Adipocyte (in vitro differentiated cells): ENCODE measurements around the gene DNAJC30.
A peak's percentile ranks its signal among the peaks of the same experiment; 100 is the strongest.

Source experiments
- DNase-seq: peaks from one replicate; pipeline ENCODE4 v3.0.0-alpha.2; 2015; ENCODE audit warnings: low read depth
- H3K27me3 ChIP-seq: replicated peaks from 2 replicates; pipeline ENCODE4 v1.7.0; 2013; ENCODE audit warnings: mild to moderate bottlenecking, low read length, moderate library complexity; ENCODE audit not compliant: control insufficient read depth, insufficient read depth
- H3K36me3 ChIP-seq: 2 replicates; pipeline ENCODE4 v1.7.0; 2013; ENCODE audit warnings: low read length, mild to moderate bottlenecking, moderate library complexity; ENCODE audit not compliant: control insufficient read depth, insufficient read depth, severe bottlenecking
- H3K4me1 ChIP-seq: 2 replicates; pipeline ENCODE4 v1.7.0; 2013; ENCODE audit warnings: mild to moderate bottlenecking, low read length, moderate library complexity; ENCODE audit not compliant: control insufficient read depth, insufficient read depth
- H3K4me3 ChIP-seq: 2 replicates; pipeline ENCODE4 v1.7.0; 2013; ENCODE audit warnings: mild to moderate bottlenecking, low read length, moderate library complexity
- H3K9ac ChIP-seq: 2 replicates; pipeline ENCODE4 v1.7.0; 2013; ENCODE audit warnings: mild to moderate bottlenecking, low read length, moderate library complexity
- H3K9me3 ChIP-seq: 2 replicates; pipeline ENCODE4 v1.7.0; 2013; ENCODE audit warnings: mild to moderate bottlenecking, low read length, moderate library complexity; ENCODE audit not compliant: control insufficient read depth

DNAJC30 gene

GRCh38 chr7:73707045-73707631 is 23.9 kb upstream of the DNAJC30 start:
- H3K36me3 ChIP-seq: peaks cover 17% of the 10 kb centered on the region
- no peak overlapping the region for H3K9ac ChIP-seq
- no peaks in the 10 kb centered on the region for H3K27me3 ChIP-seq
- no peak overlapping the region for H3K4me3 ChIP-seq
- peaks cover 6% of the 10 kb centered on the region for H3K4me1 ChIP-seq
- no peak for DNase-seq
- no peaks in the 10 kb centered on the region for H3K9me3 ChIP-seq

- no peak overlapping the region for H3K4me3 ChIP-seq
- peaks cover 6% of the 10 kb centered on the region for H3K4me1 ChIP-seq
- peaks cover 21% of the 10 kb centered on the region for H3K36me3 ChIP-seq
- H3K27me3 ChIP-seq: no peaks in the 10 kb centered on the region
- H3K9ac ChIP-seq: no peak overlapping the region
- no peaks in the 10 kb centered on the region for H3K9me3 ChIP-seq
- no peak for DNase-seq
Measured at GRCh38 chr7:73706126-73707044, 23.1 kb upstream of the DNAJC30 start.

- no peak for DNase-seq
- Histone ChIP-seq H3K36me3 (peaks cover 28% of the 10 kb centered on the region), H3K4me3 (no peak overlapping the region), H3K4me1 (peaks cover 6% of the 10 kb centered on the region), H3K27me3 (no peaks in the 10 kb centered on the region), H3K9ac (no peak overlapping the region), H3K9me3 (no peaks in the 10 kb centered on the region)
Measured at GRCh38 chr7:73705551-73705920, 22.3 kb upstream of the DNAJC30 start.

- H3K4me1 ChIP-seq: peaks cover 6% of the 10 kb centered on the region
- no peak overlapping the region for H3K9ac ChIP-seq
- H3K9me3 ChIP-seq: no peaks in the 10 kb centered on the region
- no peaks in the 10 kb centered on the region for H3K27me3 ChIP-seq
- peaks cover 31% of the 10 kb centered on the region for H3K36me3 ChIP-seq
- DNase-seq: no peak
- H3K4me3 ChIP-seq: no peak overlapping the region
Measured at GRCh38 chr7:73704640-73705550, 21.6 kb upstream of the DNAJC30 start.

- Histone ChIP-seq H3K36me3 (peaks cover 40% of the 10 kb centered on the region), H3K9me3 (no peaks in the 10 kb centered on the region), H3K4me1 (peaks cover 6% of the 10 kb centered on the region), H3K27me3 (no peaks in the 10 kb centered on the region), H3K9ac (no peak overlapping the region), H3K4me3 (no peak overlapping the region)
- DNase-seq: no peak
Measured at GRCh38 chr7:73703757-73704639, 20.7 kb upstream of the DNAJC30 start.

- H3K9ac ChIP-seq: no peak overlapping the region
- H3K36me3 ChIP-seq: peaks cover 42% of the 10 kb centered on the region
Measured at GRCh38 chr7:73703225-73703624, 20.0 kb upstream of the DNAJC30 start.

GRCh38 chr7:73702665-73703064 is 19.4 kb upstream of the DNAJC30 start:
- no peak for DNase-seq
- Histone ChIP-seq H3K9ac (no peak overlapping the region), H3K4me3 (no peak overlapping the region), H3K36me3 (peaks cover 47% of the 10 kb centered on the region), H3K4me1 (peaks cover 6% of the 10 kb centered on the region), H3K27me3 (no peaks in the 10 kb centered on the region), H3K9me3 (no peaks in the 10 kb centered on the region)

More at GRCh38 chr7:73703225-73703624, 20.0 kb upstream of the DNAJC30 start:
- Histone ChIP-seq H3K27me3 (no peaks in the 10 kb centered on the region), H3K4me1 (peaks cover 6% of the 10 kb centered on the region), H3K9me3 (no peaks in the 10 kb centered on the region), H3K4me3 (no peak overlapping the region)
- DNase-seq: no peak

GRCh38 chr7:73702226-73702625 is 19.0 kb upstream of the DNAJC30 start:
- no peaks in the 10 kb centered on the region for H3K27me3 ChIP-seq
- no peaks in the 10 kb centered on the region for H3K9me3 ChIP-seq
- peaks cover 51% of the 10 kb centered on the region for H3K36me3 ChIP-seq
- H3K4me1 ChIP-seq: peaks cover 6% of the 10 kb centered on the region
- H3K4me3 ChIP-seq: no peak overlapping the region
- H3K9ac ChIP-seq: no peak overlapping the region
- no peak for DNase-seq

- H3K9me3 ChIP-seq: no peaks in the 10 kb centered on the region
- peaks cover 6% of the 10 kb centered on the region for H3K4me1 ChIP-seq
- no peak overlapping the region for H3K9ac ChIP-seq
- no peaks in the 10 kb centered on the region for H3K27me3 ChIP-seq
- H3K4me3 ChIP-seq: no peak overlapping the region
- peaks cover 56% of the 10 kb centered on the region for H3K36me3 ChIP-seq
- DNase-seq: peak; percentile 53
Measured at GRCh38 chr7:73701357-73701995, 18.2 kb upstream of the DNAJC30 start.

GRCh38 chr7:73700581-73701134 is 17.4 kb upstream of the DNAJC30 start:
- H3K4me3 ChIP-seq: no peak overlapping the region
- H3K9ac ChIP-seq: no peak overlapping the region
- no peaks in the 10 kb centered on the region for H3K27me3 ChIP-seq
- no peaks in the 10 kb centered on the region for H3K9me3 ChIP-seq
- H3K36me3 ChIP-seq: peaks cover 64% of the 10 kb centered on the region
- no peak for DNase-seq
- H3K4me1 ChIP-seq: peaks cover 6% of the 10 kb centered on the region
